GM18867 (cell line): Measurements from ENCODE around the gene KLHL30.
"Not testable (repeated sequence)": the region's sequence is repeated elsewhere in the genome, so short reads cannot be mapped to it uniquely, and the experiment has no call there.

Experiments
- ATAC-seq: cut with Tn5 transposase; IDR thresholded peaks from one replicate; pipeline ENCODE4 v1.9.1; 2021; ENCODE audit warnings: mild to moderate bottlenecking, moderate library complexity; ENCODE audit not compliant: unreplicated experiment

KLHL30 gene

GRCh38 chr2:238101891-238102841 is 36.3 kb upstream of the KLHL30 start:
- ATAC-seq = no peak

- ATAC-seq = no peak
Observed at GRCh38 chr2:238102865-238103264, 35.6 kb upstream of the KLHL30 start.

GRCh38 chr2:238103465-238104225 is 34.8 kb upstream of the KLHL30 start:
- no peak for ATAC-seq

- ATAC-seq = no peak
Observed at GRCh38 chr2:238104226-238104690, 34.2 kb upstream of the KLHL30 start.

- no peak for ATAC-seq
Observed at GRCh38 chr2:238104691-238105371, 33.6 kb upstream of the KLHL30 start.

- ATAC-seq = no peak
Observed at GRCh38 chr2:238105506-238106338, 32.7 kb upstream of the KLHL30 start.

GRCh38 chr2:238106339-238106697 is 32.1 kb upstream of the KLHL30 start:
- no peak for ATAC-seq

GRCh38 chr2:238106698-238107524 is 31.6 kb upstream of the KLHL30 start:
- ATAC-seq = peak; percentile 3

GRCh38 chr2:238107525-238108422 is 30.7 kb upstream of the KLHL30 start:
- ATAC-seq = peak; percentile 88

- no peak for ATAC-seq
Observed at GRCh38 chr2:238108423-238109183, 29.9 kb upstream of the KLHL30 start.

- no peak for ATAC-seq
Observed at GRCh38 chr2:238113611-238114010, 24.9 kb upstream of the KLHL30 start.

- ATAC-seq = no peak
Observed at GRCh38 chr2:238114331-238114841, 24.1 kb upstream of the KLHL30 start.

- ATAC-seq = no peak
Observed at GRCh38 chr2:238114851-238115660, 23.4 kb upstream of the KLHL30 start.

GRCh38 chr2:238115709-238116108 is 22.8 kb upstream of the KLHL30 start:
- not testable (repeated sequence) for ATAC-seq

- ATAC-seq = no peak
Observed at GRCh38 chr2:238116298-238117198, 21.9 kb upstream of the KLHL30 start.
